ENCODE measurements around the gene CMTM8.

The CMTM8 gene

DNA sequence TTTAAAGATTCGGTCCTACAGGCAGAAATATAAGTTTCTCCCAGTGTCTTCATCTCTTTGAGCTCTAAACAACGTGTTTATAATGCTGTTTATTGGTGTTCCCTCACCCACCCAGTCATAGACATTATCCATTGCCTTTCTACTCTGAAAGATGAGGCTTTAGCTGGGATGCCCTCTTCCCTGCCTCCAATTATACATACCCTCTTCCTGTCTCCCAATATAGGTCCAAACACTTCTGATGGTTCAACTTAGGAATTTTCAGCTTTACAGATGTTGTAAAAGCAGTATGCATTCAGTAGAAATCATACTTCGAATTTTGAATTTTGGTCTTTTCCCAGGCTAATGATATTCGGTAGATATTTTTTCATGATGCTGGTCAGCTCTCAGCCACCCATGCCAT is 2.6 kb downstream of the CMTM8 start:
- TF ChIP-seq, protein P1, sequence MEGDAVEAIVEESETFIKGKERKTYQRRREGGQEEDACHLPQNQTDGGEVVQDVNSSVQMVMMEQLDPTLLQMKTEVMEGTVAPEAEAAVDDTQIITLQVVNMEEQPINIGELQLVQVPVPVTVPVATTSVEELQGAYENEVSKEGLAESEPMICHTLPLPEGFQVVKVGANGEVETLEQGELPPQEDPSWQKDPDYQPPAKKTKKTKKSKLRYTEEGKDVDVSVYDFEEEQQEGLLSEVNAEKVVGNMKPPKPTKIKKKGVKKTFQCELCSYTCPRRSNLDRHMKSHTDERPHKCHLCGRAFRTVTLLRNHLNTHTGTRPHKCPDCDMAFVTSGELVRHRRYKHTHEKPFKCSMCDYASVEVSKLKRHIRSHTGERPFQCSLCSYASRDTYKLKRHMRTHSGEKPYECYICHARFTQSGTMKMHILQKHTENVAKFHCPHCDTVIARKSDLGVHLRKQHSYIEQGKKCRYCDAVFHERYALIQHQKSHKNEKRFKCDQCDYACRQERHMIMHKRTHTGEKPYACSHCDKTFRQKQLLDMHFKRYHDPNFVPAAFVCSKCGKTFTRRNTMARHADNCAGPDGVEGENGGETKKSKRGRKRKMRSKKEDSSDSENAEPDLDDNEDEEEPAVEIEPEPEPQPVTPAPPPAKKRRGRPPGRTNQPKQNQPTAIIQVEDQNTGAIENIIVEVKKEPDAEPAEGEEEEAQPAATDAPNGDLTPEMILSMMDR (IDR thresholded peaks at IDR 0.05; ENCODE audit: low read depth, low read length, poor library complexity, severe bottlenecking) = no peak
- no peak for TF ChIP-seq EZH2phosphoT487 (IDR thresholded peaks at IDR 0.05; ENCODE audit: borderline replicate concordance, low read length)
- Histone ChIP-seq H3K36me3 (ENCODE audit: control insufficient read depth, low read length) (no peaks in the 10 kb centered on the region), H3F3A (ENCODE audit: control insufficient read depth, insufficient read depth) (no peaks in the 10 kb centered on the region), H3K4me2 (ENCODE audit: low read length) (no peak overlapping the region), H3K4me1 (ENCODE audit: control insufficient read depth, low read length) (peaks cover 14% of the 10 kb centered on the region), H3K27ac (ENCODE audit: low read depth, low read length) (no peak overlapping the region), H3K4me3 (ENCODE audit: low read length) (no peak overlapping the region), H3K79me2 (ENCODE audit: control insufficient read depth, low read length) (no peaks in the 10 kb centered on the region), H4K20me1 (ENCODE audit: control insufficient read depth, insufficient read depth, low read depth, low read length) (no peaks in the 10 kb centered on the region), H3K9me3 (ENCODE audit: control insufficient read depth, insufficient read depth, low read length) (no peaks in the 10 kb centered on the region), H3K9me2 (replicated peaks; ENCODE audit: control insufficient read depth, low read length) (no peaks in the 10 kb centered on the region), H3K27me3 (ENCODE audit: control insufficient read depth, low read length) (peaks cover 40% of the 10 kb centered on the region)

DNA sequence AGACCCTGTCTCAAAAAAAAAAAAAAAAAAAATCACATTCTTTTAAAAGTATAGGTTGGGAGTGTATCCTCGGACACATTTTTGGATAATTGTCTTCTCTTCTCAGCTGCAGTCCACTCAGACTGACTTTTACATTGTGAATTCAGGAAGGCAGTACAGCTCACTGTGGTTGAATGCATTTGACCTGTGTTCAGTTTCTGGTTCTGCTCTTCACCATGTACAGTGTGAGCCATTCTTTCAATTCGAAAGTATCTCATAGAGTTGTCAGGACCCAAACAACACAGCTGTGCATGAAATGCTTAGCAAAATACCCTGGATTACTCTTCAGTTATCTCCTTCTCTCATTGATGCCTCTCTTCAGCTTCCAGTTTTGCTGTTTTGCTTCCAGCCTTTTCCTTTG is 5.0 kb downstream of the CMTM8 start:
- TF ChIP-seq EZH2phosphoT487 (IDR thresholded peaks at IDR 0.05; ENCODE audit: borderline replicate concordance, low read length) = no peak
- Histone ChIP-seq H3K9me3 (ENCODE audit: control insufficient read depth, insufficient read depth, low read length) (no peaks in the 10 kb centered on the region), H3F3A (ENCODE audit: control insufficient read depth, insufficient read depth) (no peaks in the 10 kb centered on the region), H3K9me2 (replicated peaks; ENCODE audit: control insufficient read depth, low read length) (no peaks in the 10 kb centered on the region), H3K4me2 (ENCODE audit: low read length) (no peak overlapping the region), H4K20me1 (ENCODE audit: control insufficient read depth, insufficient read depth, low read depth, low read length) (no peaks in the 10 kb centered on the region), H3K4me1 (ENCODE audit: control insufficient read depth, low read length) (peaks cover 12% of the 10 kb centered on the region), H3K27me3 (ENCODE audit: control insufficient read depth, low read length) (peaks cover 17% of the 10 kb centered on the region), H3K36me3 (ENCODE audit: control insufficient read depth, low read length) (no peaks in the 10 kb centered on the region), H3K4me3 (ENCODE audit: low read length) (no peak overlapping the region), H3K79me2 (ENCODE audit: control insufficient read depth, low read length) (no peaks in the 10 kb centered on the region), H3K27ac (ENCODE audit: low read depth, low read length) (no peak overlapping the region)

DNA sequence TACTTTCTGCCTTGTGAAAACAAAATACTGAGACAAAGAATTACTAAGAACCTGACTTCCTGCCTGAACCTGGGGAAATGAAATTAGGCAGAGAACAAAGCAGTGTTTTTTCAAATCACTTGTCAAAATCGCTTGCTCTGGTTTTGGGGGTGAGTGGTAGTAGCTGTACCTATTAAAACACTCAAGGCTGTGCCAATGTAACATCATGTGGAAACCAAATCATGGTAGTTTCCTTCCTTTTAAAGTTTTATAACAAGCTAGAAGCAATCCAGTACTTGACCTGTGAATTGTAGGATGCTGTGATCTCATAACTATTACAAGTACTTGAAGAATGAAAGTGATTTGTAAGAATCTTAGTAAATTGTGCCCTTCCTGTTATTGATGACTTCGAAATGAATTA is 6.7 kb downstream of the CMTM8 start:
- Histone ChIP-seq H3K4me2 (ENCODE audit: low read length) (no peak overlapping the region), H3K27me3 (ENCODE audit: control insufficient read depth, low read length) (peaks cover under 1% of the 10 kb centered on the region; the same call in 1 of the 2 replicates), H4K20me1 (ENCODE audit: control insufficient read depth, insufficient read depth, low read depth, low read length) (no peaks in the 10 kb centered on the region), H3K79me2 (ENCODE audit: control insufficient read depth, low read length) (no peaks in the 10 kb centered on the region), H3K9me2 (replicated peaks; ENCODE audit: control insufficient read depth, low read length) (no peaks in the 10 kb centered on the region), H3F3A (ENCODE audit: control insufficient read depth, insufficient read depth) (no peaks in the 10 kb centered on the region), H3K36me3 (ENCODE audit: control insufficient read depth, low read length) (no peaks in the 10 kb centered on the region), H3K9me3 (ENCODE audit: control insufficient read depth, insufficient read depth, low read length) (no peaks in the 10 kb centered on the region), H3K4me3 (ENCODE audit: low read length) (no peak overlapping the region), H3K4me1 (ENCODE audit: control insufficient read depth, low read length) (no peaks in the 10 kb centered on the region), H3K27ac (ENCODE audit: low read depth, low read length) (no peak overlapping the region)
- TF ChIP-seq EZH2phosphoT487 (IDR thresholded peaks at IDR 0.05; ENCODE audit: borderline replicate concordance, low read length) = no peak
- TF ChIP-seq, protein P1 (IDR thresholded peaks at IDR 0.05; ENCODE audit: low read depth, low read length, poor library complexity, severe bottlenecking) = no peak

DNA sequence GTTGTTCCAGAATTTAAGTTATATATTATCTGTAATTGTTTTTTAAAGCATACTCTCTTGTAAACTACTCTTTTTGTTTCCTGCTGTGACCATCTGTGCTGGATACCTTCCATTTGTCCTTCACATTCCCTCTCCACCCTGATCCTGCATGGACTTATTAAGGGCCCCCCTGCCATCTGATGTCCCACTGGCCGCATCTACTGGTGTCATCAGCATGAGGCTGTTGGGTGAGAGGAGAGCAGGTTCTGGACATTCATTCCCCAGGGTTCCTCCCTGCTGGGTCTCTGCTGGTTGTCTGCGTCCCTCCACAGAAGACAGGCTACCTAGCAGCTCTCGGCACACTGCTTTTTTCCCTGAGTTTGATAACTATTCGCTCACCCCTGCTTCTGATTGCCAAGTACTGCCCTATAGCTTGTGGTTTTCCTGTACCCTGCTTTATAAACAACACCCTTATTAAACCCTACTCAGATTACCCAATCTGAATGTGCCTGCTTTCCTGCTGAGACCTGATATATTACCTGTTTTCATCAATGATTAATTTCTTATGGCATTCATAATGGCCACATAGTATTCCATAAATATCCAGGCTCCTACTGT is 7.7 kb downstream of the CMTM8 start:
- Histone ChIP-seq H3K36me3 (ENCODE audit: control insufficient read depth, low read length) (no peaks in the 10 kb centered on the region), H3K9me3 (ENCODE audit: control insufficient read depth, insufficient read depth, low read length) (no peaks in the 10 kb centered on the region), H3K4me2 (ENCODE audit: low read length) (no peak overlapping the region), H3K27me3 (ENCODE audit: control insufficient read depth, low read length) (no peaks in the 10 kb centered on the region), H3K4me3 (ENCODE audit: low read length) (no peak overlapping the region), H3K4me1 (ENCODE audit: control insufficient read depth, low read length) (no peaks in the 10 kb centered on the region), H3F3A (ENCODE audit: control insufficient read depth, insufficient read depth) (no peaks in the 10 kb centered on the region), H4K20me1 (ENCODE audit: control insufficient read depth, insufficient read depth, low read depth, low read length) (no peaks in the 10 kb centered on the region), H3K27ac (ENCODE audit: low read depth, low read length) (no peak overlapping the region), H3K79me2 (ENCODE audit: control insufficient read depth, low read length) (no peaks in the 10 kb centered on the region), H3K9me2 (replicated peaks; ENCODE audit: control insufficient read depth, low read length) (no peaks in the 10 kb centered on the region)
- no peak for TF ChIP-seq EZH2phosphoT487 (IDR thresholded peaks at IDR 0.05; ENCODE audit: borderline replicate concordance, low read length)
